CD14-positive monocyte (primary cell): ENCODE data around the gene ZNF773. TPM values are rescaled to one million over a fixed set of nuclear protein-coding genes. Genes with fewer than 3 reads are reported as not detected.

Experiments
- DNase-seq, 3 donors: peaks; one replicate each; pipeline ENCODE4 v3.0.0-alpha.2; 2011 to 2022
- H2AFZ ChIP-seq: 2 replicates; pipeline ENCODE4 v1.6.0; 2012; ENCODE audit warnings: mild to moderate bottlenecking, low read depth, low read length, inconsistent platforms; ENCODE audit not compliant: insufficient read depth, poor library complexity, severe bottlenecking
- H3K27ac ChIP-seq, 2 donors: 1 replicate in 1 of 2; 2 replicates in 1 of 2; pipeline ENCODE4 v1.5.1; 2012 to 2013; ENCODE audit warnings: low read length in 2 of 2, control low read depth in 1 of 2, inconsistent platforms in 1 of 2, low read depth in 1 of 2, mild to moderate bottlenecking in 1 of 2
- H3K27me3 ChIP-seq, 2 donors: one replicate each; pipeline versions ENCODE4 v1.6.0 to v1.6.1; 2011 to 2013; ENCODE audit warnings: low read length in 2 of 2; ENCODE audit not compliant: control insufficient read depth in 2 of 2, insufficient read depth in 2 of 2
- H3K36me3 ChIP-seq, 2 donors: replicated peaks in 1 of 2; 1 replicate in 1 of 2; 2 replicates in 1 of 2; pipeline versions ENCODE4 v1.5.1 to v1.6.1; 2012 to 2013; ENCODE audit warnings: low read length in 2 of 2, control low read depth in 1 of 2, inconsistent platforms in 1 of 2, mild to moderate bottlenecking in 1 of 2; ENCODE audit not compliant: insufficient read depth in 2 of 2, control insufficient read depth in 1 of 2
- H3K4me1 ChIP-seq, 2 donors: 1 replicate in 1 of 2; 2 replicates in 1 of 2; pipeline versions ENCODE4 v1.5.1 to v1.6.1; 2012 to 2013; ENCODE audit warnings: low read length in 2 of 2, control low read depth in 1 of 2, inconsistent platforms in 1 of 2, mild to moderate bottlenecking in 1 of 2, moderate library complexity in 1 of 2; ENCODE audit not compliant: insufficient read depth in 2 of 2, control insufficient read depth in 1 of 2
- H3K4me2 ChIP-seq: replicated peaks from 2 replicates; pipeline ENCODE3; 2012; ENCODE audit warnings: low read length, moderate library complexity, mild to moderate bottlenecking; ENCODE audit not compliant: poor library complexity, severe bottlenecking; ENCODE audit errors: extremely low read depth
- H3K4me3 ChIP-seq, 3 experiments: fragments of 200-600 bp in 1 of 3; sonication (generic) in 1 of 3; replicated peaks in 1 of 3; 1 replicate in 2 of 3; 2 replicates in 1 of 3; pipeline ENCODE4 v1.5.1; 2011 to 2013; ENCODE audit warnings: low read length in 3 of 3, mild to moderate bottlenecking in 3 of 3, control low read depth in 2 of 3, low read depth in 2 of 3, inconsistent platforms in 1 of 3, moderate library complexity in 1 of 3
- H3K79me2 ChIP-seq: 2 replicates; pipeline ENCODE4 v1.6.0; 2012; ENCODE audit warnings: mild to moderate bottlenecking, control low read depth, inconsistent platforms, low read length, moderate library complexity; ENCODE audit not compliant: insufficient read depth
- H3K9ac ChIP-seq: 2 replicates; pipeline ENCODE4 v1.6.0; 2017; ENCODE audit warnings: low read length, mild to moderate bottlenecking; ENCODE audit not compliant: insufficient read depth, poor library complexity, severe bottlenecking
- H3K9me3 ChIP-seq, 2 donors: replicated peaks in 1 of 2; 1 replicate in 1 of 2; 2 replicates in 1 of 2; pipeline versions ENCODE4 v1.5.1 to v1.6.1; 2012 to 2013; ENCODE audit warnings: low read length in 2 of 2, control low read depth in 1 of 2; ENCODE audit not compliant: control insufficient read depth in 1 of 2, insufficient read depth in 1 of 2
- H4K20me1 ChIP-seq: 2 replicates; pipeline ENCODE4 v1.6.0; 2012; ENCODE audit warnings: mild to moderate bottlenecking, low read length, control low read depth, moderate library complexity; ENCODE audit not compliant: insufficient read depth
- H3K27ac Mint-ChIP-seq, 7 donors: one replicate each; pipeline ENCODE4 v1.8.0; 2020; ENCODE audit warnings: mild to moderate bottlenecking in 7 of 7, mixed read lengths in 7 of 7, moderate library complexity in 6 of 7, inconsistent platforms in 2 of 7
- H3K27me3 Mint-ChIP-seq, 3 donors: one replicate each; pipeline ENCODE4 v1.8.0; 2021 to 2022; ENCODE audit warnings: low read depth in 3 of 3, mild to moderate bottlenecking in 3 of 3, mixed read lengths in 3 of 3, moderate library complexity in 3 of 3, inconsistent platforms in 1 of 3
- H3K36me3 Mint-ChIP-seq, 2 donors: one replicate each; pipeline ENCODE4 v1.8.0; 2020; ENCODE audit warnings: mixed read lengths in 2 of 2, inconsistent platforms in 1 of 2, mild to moderate bottlenecking in 1 of 2
- H3K4me1 Mint-ChIP-seq: one replicate; pipeline ENCODE4 v1.8.0; 2020; ENCODE audit warnings: mild to moderate bottlenecking, mixed read lengths
- H3K4me3 Mint-ChIP-seq, 2 donors: one replicate each; pipeline ENCODE4 v1.8.0; 2020; ENCODE audit warnings: mild to moderate bottlenecking in 2 of 2, mixed read lengths in 2 of 2, moderate library complexity in 1 of 2
- H3K9me3 Mint-ChIP-seq, 7 donors: one replicate each; pipeline ENCODE4 v1.8.0; 2020 to 2022; ENCODE audit warnings: mixed read lengths in 7 of 7, mild to moderate bottlenecking in 6 of 7, moderate library complexity in 6 of 7, inconsistent platforms in 2 of 7
- WGBS: methylation state at CpG from one replicate; pipeline ENCODE4 v1.1.5; 2013; ENCODE audit warnings: missing lambda C conversion rate; ENCODE audit not compliant: insufficient coverage; 5-methylcytosine and 5-hydroxymethylcytosine counted together
- intact Hi-C, 2 donors: fragments of 100-400 bp; cut with micrococcal nuclease; formaldehyde crosslinking; loops; one replicate each; pipeline versions ENCODE4 v1.15.0 to v1.15.1; 2023
- polyA plus RNA-seq, 3 donors: library from polyadenylated mRNA; depleted of rRNA in 1 of 3; unstranded in 2 of 3; stranded (reverse) in 1 of 3; fragments of 300-500 nt in 2 of 3; fragments of >200 nt in 1 of 3; fragmentation: Illumina TruSeq in 2 of 3; gene quantifications; 1 replicate in 2 of 3; 2 replicates in 1 of 3; pipeline ENCODE4 v1.2.3, GENCODE V29; 2012 to 2021
- TF ChIP-seq, protein P1 (sequence below): fragments of 200-600 bp; IDR thresholded peaks from one replicate; pipeline ENCODE4 v1.8.0; 2022; ENCODE audit warnings: antibody characterized with exemption, mild to moderate bottlenecking

Gene ZNF773
- polyA plus RNA-seq, 3 donors = 0.87 to 1.6 (median 0.92) TPM

- Histone ChIP-seq H3K9me3 (peaks cover 38 to 42% of the 10 kb centered on the region in 2 donors), H3K36me3 (peaks cover 4 to 24% of the 10 kb centered on the region in 2 donors), H3K79me2 (peaks cover 10% of the 10 kb centered on the region), H4K20me1 (no peaks in the 10 kb centered on the region), H2AFZ (peak within 1 kb of the TSS; percentile 97), H3K27ac (peak within 1 kb of the TSS; percentile 46 to 84), H3K9ac (peak within 1 kb of the TSS; percentile 75), H3K4me3 (peak within 1 kb of the TSS; percentile 55 to 94 (median 93)), H3K27me3 (no peaks in the 10 kb centered on the region), H3K4me2 (peak within 1 kb of the TSS; percentile 96), H3K4me1 (peaks cover 12 to 17% of the 10 kb centered on the region in 2 donors)
- peaks cover 0 to 4% (median 3%) of the 10 kb centered on the region in 3 donors for H3K27me3 Mint-ChIP-seq
- intact Hi-C loops = loop anchor here in 1 of 2 donors (10.0 kb wide), 1 partner anchor 47 kb away; the partner anchor contains the start of gene ZNF416
- peaks cover 28 to 72% (median 63%) of the 10 kb centered on the region in 7 donors for H3K9me3 Mint-ChIP-seq
- peak within 1 kb of the TSS; percentile 90 to 95 for H3K4me3 Mint-ChIP-seq
- TF ChIP-seq, protein P1, sequence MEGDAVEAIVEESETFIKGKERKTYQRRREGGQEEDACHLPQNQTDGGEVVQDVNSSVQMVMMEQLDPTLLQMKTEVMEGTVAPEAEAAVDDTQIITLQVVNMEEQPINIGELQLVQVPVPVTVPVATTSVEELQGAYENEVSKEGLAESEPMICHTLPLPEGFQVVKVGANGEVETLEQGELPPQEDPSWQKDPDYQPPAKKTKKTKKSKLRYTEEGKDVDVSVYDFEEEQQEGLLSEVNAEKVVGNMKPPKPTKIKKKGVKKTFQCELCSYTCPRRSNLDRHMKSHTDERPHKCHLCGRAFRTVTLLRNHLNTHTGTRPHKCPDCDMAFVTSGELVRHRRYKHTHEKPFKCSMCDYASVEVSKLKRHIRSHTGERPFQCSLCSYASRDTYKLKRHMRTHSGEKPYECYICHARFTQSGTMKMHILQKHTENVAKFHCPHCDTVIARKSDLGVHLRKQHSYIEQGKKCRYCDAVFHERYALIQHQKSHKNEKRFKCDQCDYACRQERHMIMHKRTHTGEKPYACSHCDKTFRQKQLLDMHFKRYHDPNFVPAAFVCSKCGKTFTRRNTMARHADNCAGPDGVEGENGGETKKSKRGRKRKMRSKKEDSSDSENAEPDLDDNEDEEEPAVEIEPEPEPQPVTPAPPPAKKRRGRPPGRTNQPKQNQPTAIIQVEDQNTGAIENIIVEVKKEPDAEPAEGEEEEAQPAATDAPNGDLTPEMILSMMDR = no peak
- DNase-seq = peak; percentile 66 to 73 (median 68)
- H3K36me3 Mint-ChIP-seq = peaks cover 19 to 20% of the 10 kb centered on the region in 2 donors
- WGBS = under 1% methylated on average over 64 of the region's 64 CpGs
- H3K4me1 Mint-ChIP-seq = peaks cover 12% of the 10 kb centered on the region
- H3K27ac Mint-ChIP-seq = peak within 1 kb of the TSS; percentile 35 to 91 (median 78)
Observed at GRCh38 chr19:57527136-57527881, 27.6 kb downstream of the ZNF773 start, which contains the start of gene ZNF549. Gene ZNF549 (plus strand): TSS chr19:57527356. CDS start chr19:57527574, 218 bp downstream.

DNA sequence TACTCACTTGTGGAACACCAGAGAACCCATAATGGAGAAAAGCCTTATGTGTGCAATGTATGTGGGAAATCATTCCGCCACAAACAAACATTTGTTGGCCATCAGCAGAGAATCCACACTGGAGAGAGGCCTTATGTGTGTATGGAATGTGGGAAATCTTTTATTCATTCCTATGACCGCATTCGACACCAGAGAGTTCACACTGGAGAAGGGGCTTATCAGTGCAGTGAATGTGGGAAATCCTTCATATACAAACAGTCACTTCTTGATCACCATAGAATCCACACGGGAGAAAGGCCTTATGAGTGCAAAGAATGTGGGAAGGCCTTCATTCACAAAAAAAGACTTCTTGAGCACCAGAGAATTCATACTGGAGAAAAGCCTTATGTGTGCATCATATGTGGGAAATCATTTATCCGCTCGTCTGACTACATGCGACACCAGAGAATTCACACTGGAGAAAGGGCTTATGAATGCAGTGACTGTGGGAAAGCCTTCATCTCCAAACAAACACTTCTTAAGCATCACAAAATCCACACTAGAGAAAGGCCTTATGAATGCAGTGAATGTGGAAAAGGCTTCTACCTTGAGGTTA is 38.3 kb downstream of the ZNF773 start:
- H3K79me2 ChIP-seq = no peaks in the 10 kb centered on the region
- intact Hi-C loops = no loop called here
- peaks cover 68 to 71% of the 10 kb centered on the region in 2 donors for H3K36me3 Mint-ChIP-seq
- 80% methylated on average over 1 of the region's 7 CpGs for WGBS
- H3K36me3 ChIP-seq = peaks cover 31 to 94% of the 10 kb centered on the region in 2 donors
- no peaks in the 10 kb centered on the region for H3K27me3 ChIP-seq
- peak overlapping the region in 1 of 3 experiments; percentile 44 for H3K4me3 ChIP-seq
- H3K27ac Mint-ChIP-seq = no peak overlapping the region
- no peaks in the 10 kb centered on the region for H3K4me1 ChIP-seq
- no peak for DNase-seq
- H3K4me2 ChIP-seq = no peak overlapping the region
- no peaks in the 10 kb centered on the region for H3K4me1 Mint-ChIP-seq
- H4K20me1 ChIP-seq = no peaks in the 10 kb centered on the region
- no peak overlapping the region for H3K4me3 Mint-ChIP-seq
- H3K9me3 Mint-ChIP-seq = peaks cover 76 to 100% (median 93%) of the 10 kb centered on the region in 7 donors
- H2AFZ ChIP-seq = no peak overlapping the region
- H3K9me3 ChIP-seq = peaks cover 79 to 100% of the 10 kb centered on the region in 2 donors
- peaks cover 0 to 3% (median 0%) of the 10 kb centered on the region in 3 donors for H3K27me3 Mint-ChIP-seq
- no peak overlapping the region for H3K9ac ChIP-seq
- TF ChIP-seq, protein P1 = no peak
- no peak overlapping the region for H3K27ac ChIP-seq
